K562 (cell line): Measurements from ENCODE around the gene ZNF835. TPM values are rescaled to one million over a fixed set of nuclear protein-coding genes. Genes with fewer than 3 reads are reported as not detected.

Experiments
- CXXC5 ChIP-seq: fragments of 250-450 bp; sonication (Bioruptor Pico); IDR thresholded peaks from 2 replicates; pipeline ENCODE4 v1.8.0; 2022; ENCODE audit warnings: inconsistent platforms, mild to moderate bottlenecking, moderate library complexity
- DMBX1 ChIP-seq: fragments of 250-450 bp; sonication (Bioruptor Pico); IDR thresholded peaks from 2 replicates; pipeline ENCODE4 v1.8.0; 2022; ENCODE audit warnings: inconsistent platforms, mild to moderate bottlenecking, moderate library complexity, borderline replicate concordance
- FOXJ3 ChIP-seq: sonication (generic); formaldehyde crosslinking; IDR thresholded peaks from 2 replicates; pipeline ENCODE4 v1.4.0; 2020; ENCODE audit warnings: mild to moderate bottlenecking, missing genetic modification reagents
- GABPB1 ChIP-seq: sonication (generic); formaldehyde crosslinking; IDR thresholded peaks from 2 replicates; pipeline ENCODE4 v1.8.0; 2022; ENCODE audit warnings: mild to moderate bottlenecking, missing genetic modification reagents
- GTF2A2 ChIP-seq: IDR thresholded peaks from 2 replicates; pipeline ENCODE4 v1.6.1; 2016; ENCODE audit warnings: mild to moderate bottlenecking, missing genetic modification characterization, missing compliant biosample characterization
- HCFC1 ChIP-seq: IDR thresholded peaks from 2 replicates; pipeline ENCODE4 v1.6.1; 2012; ENCODE audit warnings: low read depth, low read length, improper control_type of control experiment
- IRF2 ChIP-seq: sonication (generic); formaldehyde crosslinking; IDR thresholded peaks from 2 replicates; pipeline ENCODE4 v1.8.1; 2022; ENCODE audit warnings: mild to moderate bottlenecking, missing genetic modification reagents
- MED1 ChIP-seq: sonication (generic); formaldehyde crosslinking; IDR thresholded peaks from 2 replicates; pipeline ENCODE4 v1.8.1; 2023; ENCODE audit warnings: missing genetic modification reagents, borderline replicate concordance
- NCOA1 ChIP-seq: fragments of 450-650 bp; IDR thresholded peaks from 2 replicates; pipeline ENCODE4 v1.6.1; 2016; ENCODE audit warnings: low read depth
- NCOA6 ChIP-seq: fragments of 450-650 bp; IDR thresholded peaks from 2 replicates; pipeline ENCODE4 v1.6.1; 2017; ENCODE audit warnings: mild to moderate bottlenecking
- NR2C2 ChIP-seq, 2 experiments: fragments of 200-800 bp in 1 of 2; sonication (Bioruptor generic) in 1 of 2; sonication (generic) in 1 of 2; formaldehyde crosslinking in 1 of 2; IDR thresholded peaks; 2 replicates each; pipeline versions ENCODE4 v1.6.1 to v1.8.0; 2016 to 2022; ENCODE audit warnings: mild to moderate bottlenecking in 1 of 2, missing compliant biosample characterization in 1 of 2, missing genetic modification characterization in 1 of 2, missing genetic modification reagents in 1 of 2
- SMAD4 ChIP-seq: fragments of 250-450 bp; sonication (Bioruptor Pico); conservative IDR thresholded peaks from 2 replicates; pipeline ENCODE4 v1.8.0; 2021; ENCODE audit warnings: inconsistent platforms, mild to moderate bottlenecking, moderate library complexity
- TFAP4 ChIP-seq: sonication (generic); formaldehyde crosslinking; IDR thresholded peaks from 2 replicates; pipeline ENCODE4 v1.8.0; 2022; ENCODE audit warnings: missing genetic modification reagents, mild to moderate bottlenecking, moderate library complexity, borderline replicate concordance
- ZNF224 ChIP-seq: sonication (generic); formaldehyde crosslinking; IDR thresholded peaks from 2 replicates; pipeline ENCODE4 v1.8.0; 2022; ENCODE audit warnings: mild to moderate bottlenecking, missing genetic modification reagents
- ZNF263 ChIP-seq: sonication (generic); formaldehyde crosslinking; IDR thresholded peaks from 2 replicates; pipeline ENCODE4 v1.8.0; 2022; ENCODE audit warnings: mild to moderate bottlenecking, missing genetic modification reagents, borderline replicate concordance
- ZNF583 ChIP-seq: fragments of 250-450 bp; sonication (Bioruptor Pico); IDR thresholded peaks from 2 replicates; pipeline ENCODE4 v1.4.0; 2020
- ZNF766 ChIP-seq: fragments of 200-800 bp; sonication (Bioruptor generic); conservative IDR thresholded peaks from 2 replicates; pipeline ENCODE4 v1.6.1; 2016; ENCODE audit warnings: missing genetic modification characterization, missing compliant biosample characterization
- polyA plus RNA-seq, 8 experiments: library from polyadenylated mRNA; depleted of rRNA in 4 of 8; stranded (reverse) in 5 of 8; unstranded in 3 of 8; fragments of >200 nt; fragmentation: Nextera tagmentation in 2 of 8; fragmentation: Illumina TruSeq in 1 of 8; extraction: Ambion mirVana in 2 of 8; extraction: Trizol in 1 of 8; gene quantifications; 2 replicates each; pipeline versions ENCODE4 v1.2.1 to v1.2.3, GENCODE V29; 2011 to 2014; ENCODE audit warnings: inconsistent platforms in 1 of 8, missing spikeins in 1 of 8
- total RNA-seq, 7 experiments: library from RNA; depleted of rRNA in 6 of 7; stranded (reverse); fragments of >200 nt in 6 of 7; fragmentation: Illumina TruSeq in 2 of 7; extraction: Trizol in 2 of 7; gene quantifications; 2 replicates each; pipeline versions ENCODE4 v1.2.1 to v1.2.3, GENCODE V29; 2011 to 2021; ENCODE audit warnings: low replicate concordance in 1 of 7
- TF ChIP-seq, protein P1 (sequence below): sonication (generic); formaldehyde crosslinking; IDR thresholded peaks from 2 replicates; pipeline ENCODE4 v1.8.1; 2022; ENCODE audit warnings: missing genetic modification reagents
- TF ChIP-seq, protein P2 (sequence below): sonication (generic); formaldehyde crosslinking; IDR thresholded peaks from 2 replicates; pipeline ENCODE4 v1.8.0; 2022; ENCODE audit warnings: mild to moderate bottlenecking, missing genetic modification reagents
- TF ChIP-seq, protein P3 (sequence below): sonication (generic); formaldehyde crosslinking; IDR thresholded peaks from 2 replicates; pipeline ENCODE4 v1.8.0; 2022; ENCODE audit warnings: mild to moderate bottlenecking, low read depth, missing genetic modification reagents

The ZNF835 gene
- total and polyA plus RNA-seq, 9 of the 15 experiments (the other 6 are each of a cell fraction or from before 2014, with no cell fraction given): not detected

GRCh38 chr19:56637976-56638555 is 33.5 kb downstream of the ZNF835 start (continued):
- TF ChIP-seq NR2C2 (CRISPR knock-in tag; IDR thresholded peaks at IDR 0.05) (peak; percentile 70; the same call in 1 of the 2 replicates), NR2C2 (tag; IDR thresholded peaks at IDR 0.05) (no peak), DMBX1 (peak; percentile 91; the same call in 1 of the 2 replicates), SMAD4 (peak; percentile 60; the same call in 1 of the 2 replicates), MED1 (peak; percentile 80; the same call in 1 of the 2 replicates), IRF2 (peak; percentile 84; the same call in 1 of the 2 replicates), ZNF263 (CRISPR knock-in tag) (peak; percentile 73; the same call in 1 of the 2 replicates), NCOA1 (peak; percentile 98), FOXJ3 (CRISPR knock-in tag) (peak; percentile 82), NCOA6 (peak; percentile 94), TFAP4 (CRISPR knock-in tag) (peak; percentile 81), CXXC5 (CRISPR knock-in tag) (peak; percentile 65), ZNF583 (CRISPR knock-in tag) (peak; percentile 68; the same call in 1 of the 2 replicates), GTF2A2 (no peak), GABPB1 (peak; percentile 61; the same call in 1 of the 2 replicates), ZNF224 (peak; percentile 59; the same call in 1 of the 2 replicates), HCFC1 (0 out of 2 replicates have a peak, but pooled peaks have one; percentile 19), ZNF766 (CRISPR knock-in tag) (peak; percentile 82)
- TF ChIP-seq, protein P1, sequence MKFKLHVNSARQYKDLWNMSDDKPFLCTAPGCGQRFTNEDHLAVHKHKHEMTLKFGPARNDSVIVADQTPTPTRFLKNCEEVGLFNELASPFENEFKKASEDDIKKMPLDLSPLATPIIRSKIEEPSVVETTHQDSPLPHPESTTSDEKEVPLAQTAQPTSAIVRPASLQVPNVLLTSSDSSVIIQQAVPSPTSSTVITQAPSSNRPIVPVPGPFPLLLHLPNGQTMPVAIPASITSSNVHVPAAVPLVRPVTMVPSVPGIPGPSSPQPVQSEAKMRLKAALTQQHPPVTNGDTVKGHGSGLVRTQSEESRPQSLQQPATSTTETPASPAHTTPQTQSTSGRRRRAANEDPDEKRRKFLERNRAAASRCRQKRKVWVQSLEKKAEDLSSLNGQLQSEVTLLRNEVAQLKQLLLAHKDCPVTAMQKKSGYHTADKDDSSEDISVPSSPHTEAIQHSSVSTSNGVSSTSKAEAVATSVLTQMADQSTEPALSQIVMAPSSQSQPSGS (CRISPR knock-in tag): peak; percentile 51; the same call in 1 of the 2 replicates
- TF ChIP-seq, protein P2, sequence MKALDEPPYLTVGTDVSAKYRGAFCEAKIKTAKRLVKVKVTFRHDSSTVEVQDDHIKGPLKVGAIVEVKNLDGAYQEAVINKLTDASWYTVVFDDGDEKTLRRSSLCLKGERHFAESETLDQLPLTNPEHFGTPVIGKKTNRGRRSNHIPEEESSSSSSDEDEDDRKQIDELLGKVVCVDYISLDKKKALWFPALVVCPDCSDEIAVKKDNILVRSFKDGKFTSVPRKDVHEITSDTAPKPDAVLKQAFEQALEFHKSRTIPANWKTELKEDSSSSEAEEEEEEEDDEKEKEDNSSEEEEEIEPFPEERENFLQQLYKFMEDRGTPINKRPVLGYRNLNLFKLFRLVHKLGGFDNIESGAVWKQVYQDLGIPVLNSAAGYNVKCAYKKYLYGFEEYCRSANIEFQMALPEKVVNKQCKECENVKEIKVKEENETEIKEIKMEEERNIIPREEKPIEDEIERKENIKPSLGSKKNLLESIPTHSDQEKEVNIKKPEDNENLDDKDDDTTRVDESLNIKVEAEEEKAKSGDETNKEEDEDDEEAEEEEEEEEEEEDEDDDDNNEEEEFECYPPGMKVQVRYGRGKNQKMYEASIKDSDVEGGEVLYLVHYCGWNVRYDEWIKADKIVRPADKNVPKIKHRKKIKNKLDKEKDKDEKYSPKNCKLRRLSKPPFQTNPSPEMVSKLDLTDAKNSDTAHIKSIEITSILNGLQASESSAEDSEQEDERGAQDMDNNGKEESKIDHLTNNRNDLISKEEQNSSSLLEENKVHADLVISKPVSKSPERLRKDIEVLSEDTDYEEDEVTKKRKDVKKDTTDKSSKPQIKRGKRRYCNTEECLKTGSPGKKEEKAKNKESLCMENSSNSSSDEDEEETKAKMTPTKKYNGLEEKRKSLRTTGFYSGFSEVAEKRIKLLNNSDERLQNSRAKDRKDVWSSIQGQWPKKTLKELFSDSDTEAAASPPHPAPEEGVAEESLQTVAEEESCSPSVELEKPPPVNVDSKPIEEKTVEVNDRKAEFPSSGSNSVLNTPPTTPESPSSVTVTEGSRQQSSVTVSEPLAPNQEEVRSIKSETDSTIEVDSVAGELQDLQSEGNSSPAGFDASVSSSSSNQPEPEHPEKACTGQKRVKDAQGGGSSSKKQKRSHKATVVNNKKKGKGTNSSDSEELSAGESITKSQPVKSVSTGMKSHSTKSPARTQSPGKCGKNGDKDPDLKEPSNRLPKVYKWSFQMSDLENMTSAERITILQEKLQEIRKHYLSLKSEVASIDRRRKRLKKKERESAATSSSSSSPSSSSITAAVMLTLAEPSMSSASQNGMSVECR (CRISPR knock-in tag): peak; percentile 96
- TF ChIP-seq, protein P3, sequence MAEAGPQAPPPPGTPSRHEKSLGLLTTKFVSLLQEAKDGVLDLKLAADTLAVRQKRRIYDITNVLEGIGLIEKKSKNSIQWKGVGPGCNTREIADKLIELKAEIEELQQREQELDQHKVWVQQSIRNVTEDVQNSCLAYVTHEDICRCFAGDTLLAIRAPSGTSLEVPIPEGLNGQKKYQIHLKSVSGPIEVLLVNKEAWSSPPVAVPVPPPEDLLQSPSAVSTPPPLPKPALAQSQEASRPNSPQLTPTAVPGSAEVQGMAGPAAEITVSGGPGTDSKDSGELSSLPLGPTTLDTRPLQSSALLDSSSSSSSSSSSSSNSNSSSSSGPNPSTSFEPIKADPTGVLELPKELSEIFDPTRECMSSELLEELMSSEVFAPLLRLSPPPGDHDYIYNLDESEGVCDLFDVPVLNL (CRISPR knock-in tag): peak; percentile 87; the same call in 1 of the 2 replicates
